GM18517 (cell line): ENCODE results near the gene CPT1B.

Experiments used
- ATAC-seq: cut with Tn5 transposase; IDR thresholded peaks from one replicate; pipeline ENCODE4 v1.9.1; 2021; ENCODE audit warnings: mild to moderate bottlenecking, moderate library complexity; ENCODE audit not compliant: unreplicated experiment

Gene CPT1B

GRCh38 chr22:50587407-50587806 lies 9.2 kb upstream of the CPT1B start:
- no peak for ATAC-seq

GRCh38 chr22:50586416-50586815 lies 8.2 kb upstream of the CPT1B start:
- ATAC-seq: no peak

- no peak for ATAC-seq
These were observed 7.6 kb upstream of the CPT1B start for GRCh38 chr22:50585781-50586180.

GRCh38 chr22:50585238-50585637 lies 7.0 kb upstream of the CPT1B start:
- ATAC-seq: no peak

- ATAC-seq: no peak
These were observed 6.2 kb upstream of the CPT1B start for GRCh38 chr22:50584106-50585096.

GRCh38 chr22:50583294-50583861 lies 5.2 kb upstream of the CPT1B start:
- ATAC-seq: peak; percentile 33

GRCh38 chr22:50582493-50583293 lies 4.5 kb upstream of the CPT1B start, which contains the start of gene CHKB:
Gene CHKB (minus strand): TSS chr22:50582849. CDS start chr22:50582781, 68 bp downstream.
- peak; percentile 89 for ATAC-seq

GRCh38 chr22:50581950-50582492 lies 3.8 kb upstream of the CPT1B start:
- ATAC-seq: no peak

- ATAC-seq: no peak
These were observed 3.1 kb upstream of the CPT1B start for GRCh38 chr22:50581031-50581949.

GRCh38 chr22:50579752-50580151 lies 1.5 kb upstream of the CPT1B start:
- ATAC-seq: no peak

- ATAC-seq: no peak
These were observed 616 bp upstream of the CPT1B start for GRCh38 chr22:50578776-50579310.

GRCh38 chr22:50577697-50577986 lies 585 bp downstream of the CPT1B start:
- no peak for ATAC-seq

- no peak for ATAC-seq
These were observed 1.2 kb downstream of the CPT1B start for GRCh38 chr22:50576806-50577696.

GRCh38 chr22:50576070-50576469 lies 2.2 kb downstream of the CPT1B start:
- ATAC-seq: no peak

GRCh38 chr22:50575426-50575941 lies 2.7 kb downstream of the CPT1B start:
- no peak for ATAC-seq

- ATAC-seq: no peak
These were observed 3.9 kb downstream of the CPT1B start for GRCh38 chr22:50574383-50574755.

- no peak for ATAC-seq
These were observed 4.5 kb downstream of the CPT1B start for GRCh38 chr22:50573491-50574382.

- ATAC-seq: no peak
These were observed 5.3 kb downstream of the CPT1B start for GRCh38 chr22:50572965-50573364.
